ENCODE measurements around the gene U2AF1. TPM values are rescaled to one million over a fixed set of nuclear protein-coding genes. Genes with fewer than 3 reads are reported as not detected.
"Not testable (repeated sequence)": the region's sequence is repeated elsewhere in the genome, so short reads cannot be mapped to it uniquely, and the experiment has no call there.

U2AF1 gene
- total and polyA plus RNA-seq, 2 experiments from 2014 or later: 22.8 to 48.2 TPM

GRCh38 chr21:43102281-43102680, 5.1 kb downstream of the U2AF1 start:
- not testable (repeated sequence) for H2AFZ ChIP-seq; H4K20me1 ChIP-seq (ENCODE audit: insufficient read depth, poor library complexity, severe bottlenecking); H3K4me3 ChIP-seq; H3K79me2 ChIP-seq; H3K27ac ChIP-seq; H3K4me1 ChIP-seq (ENCODE audit: insufficient read depth); H3K4me2 ChIP-seq; DNase-seq (ENCODE audit: low spot score); H3K27me3 ChIP-seq; H3K36me3 ChIP-seq (replicated peaks; ENCODE audit: insufficient read depth, low read depth); H3K9me3 ChIP-seq (ENCODE audit: low read depth); H3K9me2 ChIP-seq (replicated peaks; ENCODE audit: insufficient read depth)
- no CpG with 5 or more reads among the region's 4 CpGs for WGBS (ENCODE audit: low lambda C conversion rate, missing lambda C conversion rate)

GRCh38 chr21:43101676-43102075, 5.7 kb downstream of the U2AF1 start:
- H3K9me3 ChIP-seq (ENCODE audit: low read depth); H3K4me3 ChIP-seq; DNase-seq (ENCODE audit: low spot score); H3K4me1 ChIP-seq (ENCODE audit: insufficient read depth); H3K79me2 ChIP-seq; H3K27me3 ChIP-seq; H2AFZ ChIP-seq; H3K9me2 ChIP-seq (replicated peaks; ENCODE audit: insufficient read depth); H4K20me1 ChIP-seq (ENCODE audit: insufficient read depth, poor library complexity, severe bottlenecking); H3K27ac ChIP-seq; H3K4me2 ChIP-seq; H3K36me3 ChIP-seq (replicated peaks; ENCODE audit: insufficient read depth, low read depth): not testable (repeated sequence)
- WGBS (ENCODE audit: low lambda C conversion rate, missing lambda C conversion rate): no CpG with 5 or more reads among the region's 5 CpGs

GRCh38 chr21:43101000-43101399, 6.4 kb downstream of the U2AF1 start:
- not testable (repeated sequence) for H2AFZ ChIP-seq; H3K4me2 ChIP-seq; H3K4me1 ChIP-seq (ENCODE audit: insufficient read depth); H3K79me2 ChIP-seq; H3K9me3 ChIP-seq (ENCODE audit: low read depth); DNase-seq (ENCODE audit: low spot score); H3K27ac ChIP-seq; H3K27me3 ChIP-seq; H3K4me3 ChIP-seq; H3K9me2 ChIP-seq (replicated peaks; ENCODE audit: insufficient read depth); H4K20me1 ChIP-seq (ENCODE audit: insufficient read depth, poor library complexity, severe bottlenecking); H3K36me3 ChIP-seq (replicated peaks; ENCODE audit: insufficient read depth, low read depth)
- WGBS (ENCODE audit: low lambda C conversion rate, missing lambda C conversion rate): no CpG with 5 or more reads among the region's 7 CpGs

GRCh38 chr21:43091979-43092614, 15.3 kb downstream of the U2AF1 start:
- H3K4me1 ChIP-seq (ENCODE audit: insufficient read depth); H3K79me2 ChIP-seq; H3K4me2 ChIP-seq; H3K9me2 ChIP-seq (replicated peaks; ENCODE audit: insufficient read depth); H2AFZ ChIP-seq; H3K4me3 ChIP-seq; DNase-seq (ENCODE audit: low spot score); H3K27me3 ChIP-seq; H3K27ac ChIP-seq; H3K36me3 ChIP-seq (replicated peaks; ENCODE audit: insufficient read depth, low read depth); H3K9me3 ChIP-seq (ENCODE audit: low read depth); H4K20me1 ChIP-seq (ENCODE audit: insufficient read depth, poor library complexity, severe bottlenecking): not testable (repeated sequence)
- no CpG with 5 or more reads among the region's 16 CpGs for WGBS (ENCODE audit: low lambda C conversion rate, missing lambda C conversion rate)

- WGBS (ENCODE audit: low lambda C conversion rate, missing lambda C conversion rate): no CpG with 5 or more reads among the region's 3 CpGs
- not testable (repeated sequence) for H3K27ac ChIP-seq; H3K9me3 ChIP-seq (ENCODE audit: low read depth)
Measured at GRCh38 chr21:43090947-43091346, 16.4 kb downstream of the U2AF1 start.

GRCh38 chr21:43089463-43089862, 17.9 kb downstream of the U2AF1 start:
- not testable (repeated sequence) for H3K4me2 ChIP-seq; H3K36me3 ChIP-seq (replicated peaks; ENCODE audit: insufficient read depth, low read depth); H3K79me2 ChIP-seq; H3K4me1 ChIP-seq (ENCODE audit: insufficient read depth); H2AFZ ChIP-seq; H3K4me3 ChIP-seq; H3K27ac ChIP-seq; H3K9me2 ChIP-seq (replicated peaks; ENCODE audit: insufficient read depth); H3K9me3 ChIP-seq (ENCODE audit: low read depth); H4K20me1 ChIP-seq (ENCODE audit: insufficient read depth, poor library complexity, severe bottlenecking); H3K27me3 ChIP-seq; DNase-seq (ENCODE audit: low spot score)
- WGBS (ENCODE audit: low lambda C conversion rate, missing lambda C conversion rate): no CpG with 5 or more reads among the region's 17 CpGs

More at GRCh38 chr21:43090947-43091346, 16.4 kb downstream of the U2AF1 start:
- not testable (repeated sequence) for H3K79me2 ChIP-seq; H3K4me3 ChIP-seq; H2AFZ ChIP-seq; H3K4me2 ChIP-seq; H4K20me1 ChIP-seq (ENCODE audit: insufficient read depth, poor library complexity, severe bottlenecking); H3K4me1 ChIP-seq (ENCODE audit: insufficient read depth); DNase-seq (ENCODE audit: low spot score); H3K36me3 ChIP-seq (replicated peaks; ENCODE audit: insufficient read depth, low read depth); H3K9me2 ChIP-seq (replicated peaks; ENCODE audit: insufficient read depth); H3K27me3 ChIP-seq

- not testable (repeated sequence) for H3K4me2 ChIP-seq; H2AFZ ChIP-seq; H4K20me1 ChIP-seq (ENCODE audit: insufficient read depth, poor library complexity, severe bottlenecking); H3K79me2 ChIP-seq; H3K36me3 ChIP-seq (replicated peaks; ENCODE audit: insufficient read depth, low read depth); H3K27me3 ChIP-seq; H3K9me2 ChIP-seq (replicated peaks; ENCODE audit: insufficient read depth); DNase-seq (ENCODE audit: low spot score); H3K27ac ChIP-seq; H3K4me1 ChIP-seq (ENCODE audit: insufficient read depth); H3K4me3 ChIP-seq; H3K9me3 ChIP-seq (ENCODE audit: low read depth)
- WGBS (ENCODE audit: low lambda C conversion rate, missing lambda C conversion rate): no CpG with 5 or more reads among the region's 24 CpGs
Measured at GRCh38 chr21:43082587-43083300, 24.6 kb downstream of the U2AF1 start.

GRCh38 chr21:43076643-43077042, 30.7 kb downstream of the U2AF1 start:
- not testable (repeated sequence) for H3K4me2 ChIP-seq; H3K9me2 ChIP-seq (replicated peaks; ENCODE audit: insufficient read depth); H3K4me3 ChIP-seq; H3K27ac ChIP-seq; H4K20me1 ChIP-seq (ENCODE audit: insufficient read depth, poor library complexity, severe bottlenecking); DNase-seq (ENCODE audit: low spot score); H2AFZ ChIP-seq; H3K9me3 ChIP-seq (ENCODE audit: low read depth); H3K79me2 ChIP-seq; H3K36me3 ChIP-seq (replicated peaks; ENCODE audit: insufficient read depth, low read depth); H3K4me1 ChIP-seq (ENCODE audit: insufficient read depth); H3K27me3 ChIP-seq
- WGBS (ENCODE audit: low lambda C conversion rate, missing lambda C conversion rate): 0% methylated on average over 6 of the region's 28 CpGs

- H4K20me1 ChIP-seq (ENCODE audit: insufficient read depth, poor library complexity, severe bottlenecking); H3K27me3 ChIP-seq; H3K4me1 ChIP-seq (ENCODE audit: insufficient read depth); DNase-seq (ENCODE audit: low spot score); H3K9me2 ChIP-seq (replicated peaks; ENCODE audit: insufficient read depth); H3K4me3 ChIP-seq; H3K27ac ChIP-seq; H3K79me2 ChIP-seq; H3K36me3 ChIP-seq (replicated peaks; ENCODE audit: insufficient read depth, low read depth); H2AFZ ChIP-seq; H3K9me3 ChIP-seq (ENCODE audit: low read depth); H3K4me2 ChIP-seq: not testable (repeated sequence)
- no CpG with 5 or more reads among the region's 77 CpGs for WGBS (ENCODE audit: low lambda C conversion rate, missing lambda C conversion rate)
Measured at GRCh38 chr21:43076023-43076637, 31.2 kb downstream of the U2AF1 start.

Data from hepatocyte (in vitro differentiated cells).